Endodermal cell (in vitro differentiated cells): ENCODE results near the gene MPPE1. TPM values are rescaled to one million over a fixed set of nuclear protein-coding genes. Genes with fewer than 3 reads are reported as not detected.
A peak's percentile ranks its signal among the peaks of the same experiment; 100 is the strongest.

Experiments
- DNase-seq: peaks from one replicate; pipeline ENCODE4 v3.0.0-alpha.2; 2017
- H3K27ac ChIP-seq: 2 replicates; pipeline ENCODE4 v1.5.1; 2013; ENCODE audit warnings: mild to moderate bottlenecking, low read depth, low read length, moderate library complexity
- H3K27me3 ChIP-seq: 2 replicates; pipeline ENCODE4 v1.6.1; 2013; ENCODE audit warnings: mild to moderate bottlenecking, low read length, moderate library complexity; ENCODE audit not compliant: insufficient read depth, control insufficient read depth, poor library complexity, severe bottlenecking
- H3K36me3 ChIP-seq: 2 replicates; pipeline ENCODE4 v1.7.0; 2013; ENCODE audit warnings: mild to moderate bottlenecking, low read length, moderate library complexity; ENCODE audit not compliant: control insufficient read depth, insufficient read depth
- H3K4me1 ChIP-seq: one replicate; pipeline ENCODE4 v1.7.0; 2013; ENCODE audit warnings: low read length; ENCODE audit not compliant: control insufficient read depth, insufficient read depth
- H3K4me3 ChIP-seq: 2 replicates; pipeline ENCODE4 v1.5.1; 2013; ENCODE audit warnings: mild to moderate bottlenecking, low read length, moderate library complexity
- H3K9ac ChIP-seq: 2 replicates; pipeline ENCODE4 v1.6.1; 2013; ENCODE audit warnings: mild to moderate bottlenecking, low read length, moderate library complexity; ENCODE audit not compliant: poor library complexity, severe bottlenecking; ENCODE audit errors: extremely low read depth
- H3K9me3 ChIP-seq: 2 replicates; pipeline ENCODE4 v1.6.1; 2013; ENCODE audit warnings: mild to moderate bottlenecking, low read length, moderate library complexity; ENCODE audit not compliant: control insufficient read depth
- H3K27ac Mint-ChIP-seq: 2 replicates; pipeline ENCODE4 v1.8.0; 2020; ENCODE audit warnings: mixed read lengths
- H3K27me3 Mint-ChIP-seq: 2 replicates; pipeline ENCODE4 v1.8.0; 2021; ENCODE audit warnings: mild to moderate bottlenecking, mixed read lengths; ENCODE audit not compliant: insufficient read depth
- H3K36me3 Mint-ChIP-seq: 2 replicates; pipeline ENCODE4 v1.8.0; 2020; ENCODE audit warnings: low read depth, mixed read lengths
- H3K4me1 Mint-ChIP-seq: 2 replicates; pipeline ENCODE4 v1.8.0; 2020; ENCODE audit warnings: mixed read lengths
- H3K4me3 Mint-ChIP-seq: 2 replicates; pipeline ENCODE4 v1.8.0; 2020; ENCODE audit warnings: mild to moderate bottlenecking, moderate library complexity, mixed read lengths
- H3K9me3 Mint-ChIP-seq: 2 replicates; pipeline ENCODE4 v1.8.0; 2020; ENCODE audit warnings: mild to moderate bottlenecking, mixed read lengths
- WGBS, 2 experiments: methylation state at CpG; one replicate each; pipeline versions ENCODE4 v1.1.5 to v1.1.7; 2013; ENCODE audit warnings: missing lambda C conversion rate in 2 of 2, mixed read lengths in 1 of 2; ENCODE audit not compliant: insufficient coverage in 1 of 2, insufficient read length in 1 of 2; 5-methylcytosine and 5-hydroxymethylcytosine counted together
- total RNA-seq, 2 donors: library from RNA; stranded (reverse); fragmentation: NEBNext Ultra II Directional in 1 of 2; extraction: Animal tissue kit (Norgen Biotek cat#: 25700) in 1 of 2; gene quantifications; 2 replicates in 1 of 2; 3 replicates in 1 of 2; pipeline ENCODE4 v1.2.1, GENCODE V29; 2021
- TF ChIP-seq, protein P1 (sequence below): fragments of 200-600 bp; sonication (generic); conservative IDR thresholded peaks from 2 replicates; pipeline ENCODE4 v1.5.0; 2021; ENCODE audit warnings: antibody characterized with exemption, mild to moderate bottlenecking

Gene MPPE1
- total RNA-seq, 2 donors from 2014 or later, result 27.3 to 33.5 TPM

GRCh38 chr18:11840493-11840892 is 67.6 kb downstream of the MPPE1 start:
- 52 to 57% methylated on average over 5 to 6 of the region's 6 CpGs for WGBS, 2 experiments
- H3K27me3 ChIP-seq, result no peaks in the 10 kb centered on the region
- no peaks in the 10 kb centered on the region for H3K9me3 ChIP-seq
- peaks cover 13% of the 10 kb centered on the region for H3K4me1 Mint-ChIP-seq
- H3K9me3 Mint-ChIP-seq, result no peaks in the 10 kb centered on the region
- H3K27me3 Mint-ChIP-seq, result no peaks in the 10 kb centered on the region
- peaks cover 2% of the 10 kb centered on the region for H3K36me3 Mint-ChIP-seq
- H3K36me3 ChIP-seq, result peaks cover 3% of the 10 kb centered on the region
- TF ChIP-seq, protein P1, sequence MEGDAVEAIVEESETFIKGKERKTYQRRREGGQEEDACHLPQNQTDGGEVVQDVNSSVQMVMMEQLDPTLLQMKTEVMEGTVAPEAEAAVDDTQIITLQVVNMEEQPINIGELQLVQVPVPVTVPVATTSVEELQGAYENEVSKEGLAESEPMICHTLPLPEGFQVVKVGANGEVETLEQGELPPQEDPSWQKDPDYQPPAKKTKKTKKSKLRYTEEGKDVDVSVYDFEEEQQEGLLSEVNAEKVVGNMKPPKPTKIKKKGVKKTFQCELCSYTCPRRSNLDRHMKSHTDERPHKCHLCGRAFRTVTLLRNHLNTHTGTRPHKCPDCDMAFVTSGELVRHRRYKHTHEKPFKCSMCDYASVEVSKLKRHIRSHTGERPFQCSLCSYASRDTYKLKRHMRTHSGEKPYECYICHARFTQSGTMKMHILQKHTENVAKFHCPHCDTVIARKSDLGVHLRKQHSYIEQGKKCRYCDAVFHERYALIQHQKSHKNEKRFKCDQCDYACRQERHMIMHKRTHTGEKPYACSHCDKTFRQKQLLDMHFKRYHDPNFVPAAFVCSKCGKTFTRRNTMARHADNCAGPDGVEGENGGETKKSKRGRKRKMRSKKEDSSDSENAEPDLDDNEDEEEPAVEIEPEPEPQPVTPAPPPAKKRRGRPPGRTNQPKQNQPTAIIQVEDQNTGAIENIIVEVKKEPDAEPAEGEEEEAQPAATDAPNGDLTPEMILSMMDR, result peak; percentile 61
- peak overlapping the region; percentile 93 for H3K27ac Mint-ChIP-seq
- H3K27ac ChIP-seq, result no peak overlapping the region
- H3K9ac ChIP-seq, result peak overlapping the region; percentile 13
- no peak overlapping the region for H3K4me3 ChIP-seq
- H3K4me1 ChIP-seq, result peaks cover 9% of the 10 kb centered on the region
- DNase-seq, result peak; percentile 57
- H3K4me3 Mint-ChIP-seq, result no peak overlapping the region

DNA sequence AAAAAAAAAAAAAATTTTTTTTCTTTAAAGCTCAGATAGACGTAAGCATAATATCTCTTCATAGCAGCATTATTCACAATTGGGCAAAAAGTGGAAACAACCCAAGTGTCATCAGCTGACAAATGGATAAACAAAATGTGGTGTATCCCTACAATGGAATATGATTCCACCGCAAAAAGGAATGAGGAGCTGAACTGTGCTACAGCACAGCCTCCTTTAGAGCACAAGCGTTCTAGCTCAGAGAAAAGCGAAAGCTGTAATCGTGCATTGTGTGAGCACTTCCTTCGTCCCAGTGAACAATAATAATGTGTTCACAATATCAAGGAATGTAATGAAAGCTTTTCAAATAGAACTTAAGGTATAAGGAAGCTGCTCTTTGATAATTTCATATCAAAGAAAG is 68.6 kb downstream of the MPPE1 start:
- H3K27ac ChIP-seq, result no peak overlapping the region
- H3K9ac ChIP-seq, result peak overlapping the region; percentile 13
- Mint-ChIP-seq H3K4me3 (no peak overlapping the region), H3K4me1 (peaks cover 13% of the 10 kb centered on the region), H3K9me3 (no peaks in the 10 kb centered on the region), H3K36me3 (peaks cover 2% of the 10 kb centered on the region), H3K27me3 (no peaks in the 10 kb centered on the region), H3K27ac (peak overlapping the region; percentile 93)
- H3K4me3 ChIP-seq, result no peak overlapping the region
- H3K4me1 ChIP-seq, result peaks cover 9% of the 10 kb centered on the region
- H3K9me3 ChIP-seq, result no peaks in the 10 kb centered on the region
- H3K36me3 ChIP-seq, result peaks cover 3% of the 10 kb centered on the region
- no peaks in the 10 kb centered on the region for H3K27me3 ChIP-seq
- DNase-seq, result no peak
- WGBS, 2 experiments, result 90 to 95% methylated on average over 5 to 6 of the region's 6 CpGs
- TF ChIP-seq, protein P1, result no peak

DNA sequence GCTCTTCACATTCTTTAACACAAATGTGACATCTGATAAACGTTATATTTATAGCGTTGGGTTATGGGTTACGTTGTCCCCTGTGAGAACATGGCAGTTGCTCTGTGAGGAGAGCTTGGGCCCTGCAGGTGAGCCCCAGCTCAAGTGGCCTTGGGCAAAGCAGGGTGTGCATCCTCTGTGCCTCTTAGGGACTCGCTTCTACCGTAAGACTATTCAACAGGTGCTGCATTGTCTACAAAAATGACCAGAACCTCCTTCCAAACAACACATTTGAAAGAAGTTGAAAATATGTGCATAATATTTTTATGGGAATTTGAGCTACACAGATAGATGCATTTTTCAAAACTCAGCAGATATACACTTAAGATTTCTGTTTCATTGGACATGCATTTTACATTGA is 73.3 kb downstream of the MPPE1 start:
- DNase-seq, result no peak
- Mint-ChIP-seq H3K4me3 (no peak overlapping the region), H3K36me3 (peaks cover 21% of the 10 kb centered on the region), H3K27ac (no peak overlapping the region), H3K9me3 (no peaks in the 10 kb centered on the region), H3K4me1 (peaks cover 3% of the 10 kb centered on the region), H3K27me3 (no peaks in the 10 kb centered on the region)
- peaks cover 7% of the 10 kb centered on the region for H3K36me3 ChIP-seq
- 91% methylated on average over 3 to 5 of the region's 5 CpGs for WGBS, 2 experiments
- H3K4me1 ChIP-seq, result peaks cover 4% of the 10 kb centered on the region
- no peak overlapping the region for H3K9ac ChIP-seq
- TF ChIP-seq, protein P1, result no peak
- H3K27me3 ChIP-seq, result no peaks in the 10 kb centered on the region
- H3K27ac ChIP-seq, result no peak overlapping the region
- peaks cover 5% of the 10 kb centered on the region for H3K9me3 ChIP-seq
- no peak overlapping the region for H3K4me3 ChIP-seq

Other genes starting within 250 kb of the MPPE1 start
- 10 to 100 TPM; 37.9 to 58.2 TPM for gene GNAL, start 219.1 kb downstream of the MPPE1 start, total RNA-seq
- gene CHMP1B, start 56.9 kb downstream of the MPPE1 start, total RNA-seq, result 10 to 100 TPM; 35.3 to 35.8 TPM
- gene IMPA2, start 73.2 kb upstream of the MPPE1 start, total RNA-seq, result 10 to 100 TPM; 68.0 to 88.9 TPM
- not detected for gene ANKRD62, start 185.5 kb upstream of the MPPE1 start, total RNA-seq